ENCODE data around the gene CPZ. TPM values are rescaled to one million over a fixed set of nuclear protein-coding genes. Genes with fewer than 3 reads are reported as not detected.
A peak's percentile ranks its signal among the peaks of the same experiment; 100 is the strongest.

Gene CPZ
- total RNA-seq, 1 experiment from 2014 or later, result 26.9 TPM

DNA sequence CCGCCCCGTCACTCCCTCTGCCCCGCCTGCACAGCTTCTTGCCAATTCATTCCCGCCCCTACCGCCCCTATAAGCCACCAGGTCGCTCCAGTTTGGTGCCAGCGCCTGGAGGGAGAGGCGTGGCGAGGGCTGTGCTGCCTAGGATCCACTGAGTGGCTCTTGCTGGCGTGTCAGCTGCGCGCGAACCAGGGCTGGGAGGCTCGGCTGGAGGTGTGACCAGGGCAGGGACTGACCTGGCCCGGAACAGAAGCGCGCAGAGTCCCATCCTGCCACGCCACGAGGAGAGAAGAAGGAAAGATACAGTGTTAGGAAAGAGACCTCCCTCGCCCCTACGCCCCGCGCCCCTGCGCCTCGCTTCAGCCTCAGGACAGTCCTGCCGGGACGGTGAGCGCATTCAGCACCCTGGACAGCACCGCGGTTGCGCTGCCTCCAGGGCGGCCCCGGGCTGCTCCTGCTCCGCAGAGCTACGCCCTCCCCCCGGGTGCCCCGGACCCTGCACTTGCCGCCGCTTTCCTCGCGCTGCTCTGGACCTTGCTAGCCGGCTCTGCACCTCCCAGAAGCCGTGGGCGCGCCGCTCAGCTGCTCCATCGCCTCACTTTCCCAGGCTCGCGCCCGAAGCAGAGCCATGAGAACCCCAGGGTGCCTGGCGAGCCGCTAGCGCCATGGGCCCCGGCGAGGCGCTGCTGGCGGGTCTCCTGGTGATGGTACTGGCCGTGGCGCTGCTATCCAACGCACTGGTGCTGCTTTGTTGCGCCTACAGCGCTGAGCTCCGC is 12.1 kb upstream of the CPZ start, which contains the start of gene GPR78 (continued):
- TF ChIP-seq, protein P1, sequence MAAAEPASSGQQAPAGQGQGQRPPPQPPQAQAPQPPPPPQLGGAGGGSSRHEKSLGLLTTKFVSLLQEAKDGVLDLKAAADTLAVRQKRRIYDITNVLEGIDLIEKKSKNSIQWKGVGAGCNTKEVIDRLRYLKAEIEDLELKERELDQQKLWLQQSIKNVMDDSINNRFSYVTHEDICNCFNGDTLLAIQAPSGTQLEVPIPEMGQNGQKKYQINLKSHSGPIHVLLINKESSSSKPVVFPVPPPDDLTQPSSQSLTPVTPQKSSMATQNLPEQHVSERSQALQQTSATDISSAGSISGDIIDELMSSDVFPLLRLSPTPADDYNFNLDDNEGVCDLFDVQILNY (CRISPR knock-in tag; IDR thresholded peaks at IDR 0.05), result peak; percentile 92; the same call in 1 of the 2 replicates
- TF ChIP-seq ZBTB21 (CRISPR knock-in tag; IDR thresholded peaks at IDR 0.05; ENCODE audit: borderline replicate concordance), result peak; percentile 93
- peak; percentile 96 for TF ChIP-seq TEAD1 (CRISPR knock-in tag; IDR thresholded peaks at IDR 0.05)
- TF ChIP-seq, protein P2, sequence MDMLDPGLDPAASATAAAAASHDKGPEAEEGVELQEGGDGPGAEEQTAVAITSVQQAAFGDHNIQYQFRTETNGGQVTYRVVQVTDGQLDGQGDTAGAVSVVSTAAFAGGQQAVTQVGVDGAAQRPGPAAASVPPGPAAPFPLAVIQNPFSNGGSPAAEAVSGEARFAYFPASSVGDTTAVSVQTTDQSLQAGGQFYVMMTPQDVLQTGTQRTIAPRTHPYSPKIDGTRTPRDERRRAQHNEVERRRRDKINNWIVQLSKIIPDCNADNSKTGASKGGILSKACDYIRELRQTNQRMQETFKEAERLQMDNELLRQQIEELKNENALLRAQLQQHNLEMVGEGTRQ (CRISPR knock-in tag; IDR thresholded peaks at IDR 0.05), result peak; percentile 46; the same call in 1 of the 2 replicates
- peak; percentile 24; the same call in 1 of the 2 replicates for TF ChIP-seq ZNF423 (CRISPR knock-in tag; IDR thresholded peaks at IDR 0.05)
- TF ChIP-seq HMGA2 (CRISPR knock-in tag; IDR thresholded peaks at IDR 0.05), result no peak
- no peak for TF ChIP-seq GTF2I (CRISPR knock-in tag; conservative IDR thresholded peaks at IDR 0.05)
- TF ChIP-seq NFYB (CRISPR knock-in tag; conservative IDR thresholded peaks at IDR 0.05; ENCODE audit: low read depth), result peak; percentile 59
- TF ChIP-seq TP53 (CRISPR knock-in tag; IDR thresholded peaks at IDR 0.05), result peak; percentile 98
- TF ChIP-seq, protein P3, sequence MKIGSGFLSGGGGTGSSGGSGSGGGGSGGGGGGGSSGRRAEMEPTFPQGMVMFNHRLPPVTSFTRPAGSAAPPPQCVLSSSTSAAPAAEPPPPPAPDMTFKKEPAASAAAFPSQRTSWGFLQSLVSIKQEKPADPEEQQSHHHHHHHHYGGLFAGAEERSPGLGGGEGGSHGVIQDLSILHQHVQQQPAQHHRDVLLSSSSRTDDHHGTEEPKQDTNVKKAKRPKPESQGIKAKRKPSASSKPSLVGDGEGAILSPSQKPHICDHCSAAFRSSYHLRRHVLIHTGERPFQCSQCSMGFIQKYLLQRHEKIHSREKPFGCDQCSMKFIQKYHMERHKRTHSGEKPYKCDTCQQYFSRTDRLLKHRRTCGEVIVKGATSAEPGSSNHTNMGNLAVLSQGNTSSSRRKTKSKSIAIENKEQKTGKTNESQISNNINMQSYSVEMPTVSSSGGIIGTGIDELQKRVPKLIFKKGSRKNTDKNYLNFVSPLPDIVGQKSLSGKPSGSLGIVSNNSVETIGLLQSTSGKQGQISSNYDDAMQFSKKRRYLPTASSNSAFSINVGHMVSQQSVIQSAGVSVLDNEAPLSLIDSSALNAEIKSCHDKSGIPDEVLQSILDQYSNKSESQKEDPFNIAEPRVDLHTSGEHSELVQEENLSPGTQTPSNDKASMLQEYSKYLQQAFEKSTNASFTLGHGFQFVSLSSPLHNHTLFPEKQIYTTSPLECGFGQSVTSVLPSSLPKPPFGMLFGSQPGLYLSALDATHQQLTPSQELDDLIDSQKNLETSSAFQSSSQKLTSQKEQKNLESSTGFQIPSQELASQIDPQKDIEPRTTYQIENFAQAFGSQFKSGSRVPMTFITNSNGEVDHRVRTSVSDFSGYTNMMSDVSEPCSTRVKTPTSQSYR (CRISPR knock-in tag; IDR thresholded peaks at IDR 0.05), result peak; percentile 97
- peak; percentile 97 for TF ChIP-seq TCF7 (CRISPR knock-in tag; IDR thresholded peaks at IDR 0.05; ENCODE audit: low read depth)
- TF ChIP-seq ZNF232 (CRISPR knock-in tag; IDR thresholded peaks at IDR 0.05), result peak; percentile 98
- TF ChIP-seq, protein P4, sequence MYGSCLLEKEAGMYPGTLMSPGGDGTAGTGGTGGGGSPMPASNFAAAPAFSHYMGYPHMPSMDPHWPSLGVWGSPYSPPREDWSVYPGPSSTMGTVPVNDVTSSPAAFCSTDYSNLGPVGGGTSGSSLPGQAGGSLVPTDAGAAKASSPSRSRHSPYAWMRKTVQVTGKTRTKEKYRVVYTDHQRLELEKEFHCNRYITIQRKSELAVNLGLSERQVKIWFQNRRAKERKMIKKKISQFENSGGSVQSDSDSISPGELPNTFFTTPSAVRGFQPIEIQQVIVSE (CRISPR knock-in tag; IDR thresholded peaks at IDR 0.05; ENCODE audit: borderline replicate concordance), result no peak
- peak; percentile 99 for TF ChIP-seq FOXP1 (CRISPR knock-in tag; IDR thresholded peaks at IDR 0.05; ENCODE audit: borderline replicate concordance)
- peak; percentile 93 for TF ChIP-seq ATF1 (CRISPR knock-in tag; IDR thresholded peaks at IDR 0.05)
- peak; percentile 90; the same call in 1 of the 2 replicates for TF ChIP-seq SMAD4 (CRISPR knock-in tag; IDR thresholded peaks at IDR 0.05)
- TF ChIP-seq ESRRA (CRISPR knock-in tag; IDR thresholded peaks at IDR 0.05; ENCODE audit: borderline replicate concordance), result peak; percentile 96; the same call in 1 of the 2 replicates
- TF ChIP-seq GRHL2 (CRISPR knock-in tag; IDR thresholded peaks at IDR 0.05; ENCODE audit: insufficient replicate concordance, severe bottlenecking), result no peak
- TF ChIP-seq, protein P5, sequence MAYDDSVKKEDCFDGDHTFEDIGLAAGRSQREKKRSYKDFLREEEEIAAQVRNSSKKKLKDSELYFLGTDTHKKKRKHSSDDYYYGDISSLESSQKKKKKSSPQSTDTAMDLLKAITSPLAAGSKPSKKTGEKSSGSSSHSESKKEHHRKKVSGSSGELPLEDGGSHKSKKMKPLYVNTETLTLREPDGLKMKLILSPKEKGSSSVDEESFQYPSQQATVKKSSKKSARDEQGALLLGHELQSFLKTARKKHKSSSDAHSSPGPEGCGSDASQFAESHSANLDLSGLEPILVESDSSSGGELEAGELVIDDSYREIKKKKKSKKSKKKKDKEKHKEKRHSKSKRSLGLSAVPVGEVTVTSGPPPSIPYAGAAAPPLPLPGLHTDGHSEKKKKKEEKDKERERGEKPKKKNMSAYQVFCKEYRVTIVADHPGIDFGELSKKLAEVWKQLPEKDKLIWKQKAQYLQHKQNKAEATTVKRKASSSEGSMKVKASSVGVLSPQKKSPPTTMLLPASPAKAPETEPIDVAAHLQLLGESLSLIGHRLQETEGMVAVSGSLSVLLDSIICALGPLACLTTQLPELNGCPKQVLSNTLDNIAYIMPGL (CRISPR knock-in tag; IDR thresholded peaks at IDR 0.05), result peak; percentile 89
- TF ChIP-seq CREM (CRISPR knock-in tag; IDR thresholded peaks at IDR 0.05), result peak; percentile 89; the same call in 1 of the 2 replicates
- TF ChIP-seq TEAD4 (CRISPR knock-in tag; IDR thresholded peaks at IDR 0.05), result peak; percentile 95
- TF ChIP-seq, protein P6, sequence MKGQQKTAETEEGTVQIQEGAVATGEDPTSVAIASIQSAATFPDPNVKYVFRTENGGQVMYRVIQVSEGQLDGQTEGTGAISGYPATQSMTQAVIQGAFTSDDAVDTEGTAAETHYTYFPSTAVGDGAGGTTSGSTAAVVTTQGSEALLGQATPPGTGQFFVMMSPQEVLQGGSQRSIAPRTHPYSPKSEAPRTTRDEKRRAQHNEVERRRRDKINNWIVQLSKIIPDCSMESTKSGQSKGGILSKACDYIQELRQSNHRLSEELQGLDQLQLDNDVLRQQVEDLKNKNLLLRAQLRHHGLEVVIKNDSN (CRISPR knock-in tag; IDR thresholded peaks at IDR 0.05), result peak; percentile 82
- TF ChIP-seq KAT7 (CRISPR knock-in tag; IDR thresholded peaks at IDR 0.05; ENCODE audit: borderline replicate concordance), result peak; percentile 88; the same call in 1 of the 2 replicates
- TF ChIP-seq ELF4 (CRISPR knock-in tag; IDR thresholded peaks at IDR 0.05; ENCODE audit: low read depth), result peak; percentile 97
- TF ChIP-seq, protein P7, sequence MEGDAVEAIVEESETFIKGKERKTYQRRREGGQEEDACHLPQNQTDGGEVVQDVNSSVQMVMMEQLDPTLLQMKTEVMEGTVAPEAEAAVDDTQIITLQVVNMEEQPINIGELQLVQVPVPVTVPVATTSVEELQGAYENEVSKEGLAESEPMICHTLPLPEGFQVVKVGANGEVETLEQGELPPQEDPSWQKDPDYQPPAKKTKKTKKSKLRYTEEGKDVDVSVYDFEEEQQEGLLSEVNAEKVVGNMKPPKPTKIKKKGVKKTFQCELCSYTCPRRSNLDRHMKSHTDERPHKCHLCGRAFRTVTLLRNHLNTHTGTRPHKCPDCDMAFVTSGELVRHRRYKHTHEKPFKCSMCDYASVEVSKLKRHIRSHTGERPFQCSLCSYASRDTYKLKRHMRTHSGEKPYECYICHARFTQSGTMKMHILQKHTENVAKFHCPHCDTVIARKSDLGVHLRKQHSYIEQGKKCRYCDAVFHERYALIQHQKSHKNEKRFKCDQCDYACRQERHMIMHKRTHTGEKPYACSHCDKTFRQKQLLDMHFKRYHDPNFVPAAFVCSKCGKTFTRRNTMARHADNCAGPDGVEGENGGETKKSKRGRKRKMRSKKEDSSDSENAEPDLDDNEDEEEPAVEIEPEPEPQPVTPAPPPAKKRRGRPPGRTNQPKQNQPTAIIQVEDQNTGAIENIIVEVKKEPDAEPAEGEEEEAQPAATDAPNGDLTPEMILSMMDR (IDR thresholded peaks at IDR 0.05), result no peak
- peak; percentile 83 for TF ChIP-seq SP1 (CRISPR knock-in tag; conservative IDR thresholded peaks at IDR 0.05)
